DND-41 (cell line): ENCODE measurements around the gene SSTR4.

Source experiments
- ATAC-seq: fragments of 200-7000 bp; cut with Tn5 transposase; 3 replicates; pipeline ENCODE4 v1.9.1; 2021; ENCODE audit warnings: low read depth; ENCODE audit not compliant: insufficient read depth
- DNase-seq: peaks from one replicate; pipeline ENCODE4 v3.0.0-alpha.2; 2020
- H2AFZ ChIP-seq: 2 replicates; pipeline ENCODE4 v1.6.0; 2012; ENCODE audit warnings: low read depth, low read length
- H3K27ac ChIP-seq: 2 replicates; pipeline ENCODE4 v1.5.1; 2012; ENCODE audit warnings: low read length, inconsistent platforms
- H3K27me3 ChIP-seq: fragments of 200-600 bp; sonication (generic); 2 replicates; pipeline ENCODE4 v1.6.0; 2012; ENCODE audit warnings: low read length, mild to moderate bottlenecking, inconsistent platforms; ENCODE audit not compliant: insufficient read depth, poor library complexity
- H3K36me3 ChIP-seq: 2 replicates; pipeline ENCODE4 v1.5.1; 2012; ENCODE audit warnings: low read length, inconsistent platforms; ENCODE audit not compliant: insufficient read depth
- H3K4me1 ChIP-seq: 2 replicates; pipeline ENCODE4 v1.5.1; 2012; ENCODE audit warnings: mild to moderate bottlenecking, low read length; ENCODE audit not compliant: insufficient read depth
- H3K4me2 ChIP-seq: 2 replicates; pipeline ENCODE4 v1.6.0; 2012; ENCODE audit warnings: mild to moderate bottlenecking, moderate library complexity, low read length, inconsistent platforms; ENCODE audit not compliant: insufficient read depth
- H3K4me3 ChIP-seq, 2 experiments: fragments of 200-600 bp in 1 of 2; shearing (Covaris generic) in 1 of 2; 2 replicates each; pipeline ENCODE4 v1.5.1; 2012 to 2016; ENCODE audit warnings: inconsistent platforms in 2 of 2, low read length in 2 of 2, mild to moderate bottlenecking in 2 of 2, low read depth in 1 of 2, moderate library complexity in 1 of 2
- H3K79me2 ChIP-seq: 2 replicates; pipeline ENCODE4 v1.6.0; 2012; ENCODE audit warnings: low read length, inconsistent platforms; ENCODE audit not compliant: insufficient read depth
- H3K9ac ChIP-seq: 2 replicates; pipeline ENCODE4 v1.6.0; 2012; ENCODE audit warnings: low read depth, mild to moderate bottlenecking, inconsistent platforms, low read length, moderate library complexity
- H3K9me3 ChIP-seq: 2 replicates; pipeline ENCODE4 v1.5.1; 2012; ENCODE audit warnings: low read length, moderate library complexity, mild to moderate bottlenecking, inconsistent platforms; ENCODE audit not compliant: insufficient read depth, severe bottlenecking
- H4K20me1 ChIP-seq: 2 replicates; pipeline ENCODE4 v1.6.0; 2012; ENCODE audit warnings: low read length; ENCODE audit not compliant: insufficient read depth
- CTCF ChIP-seq: IDR thresholded peaks from 2 replicates; pipeline ENCODE4 v1.5.1; 2012; ENCODE audit warnings: borderline replicate concordance, low read length, moderate library complexity, mild to moderate bottlenecking; ENCODE audit not compliant: poor library complexity, severe bottlenecking; ENCODE audit errors: extremely low read depth
- EZH2 ChIP-seq: IDR thresholded peaks from 3 replicates; pipeline ENCODE4 v1.6.1; 2012; ENCODE audit warnings: borderline replicate concordance, low read depth, mild to moderate bottlenecking, moderate library complexity, low read length, inconsistent platforms; ENCODE audit not compliant: severe bottlenecking

Gene SSTR4

GRCh38 chr20:23084845-23085365 lies 49.8 kb downstream of the SSTR4 start:
- Histone ChIP-seq H3K36me3 (no peaks in the 10 kb centered on the region), H3K27ac (no peak overlapping the region), H4K20me1 (no peaks in the 10 kb centered on the region), H3K4me1 (peaks cover 10% of the 10 kb centered on the region), H3K4me3 (no peak overlapping the region), H3K4me2 (no peak overlapping the region), H3K9me3 (no peaks in the 10 kb centered on the region), H3K79me2 (no peaks in the 10 kb centered on the region), H3K27me3 (no peaks in the 10 kb centered on the region), H2AFZ (no peak overlapping the region), H3K9ac (no peak overlapping the region)
- DNase-seq (no peak), ATAC-seq (no peak)
- no peak for TF ChIP-seq EZH2
- no peak for TF ChIP-seq CTCF

- Histone ChIP-seq H3K9ac (no peak overlapping the region), H3K9me3 (no peaks in the 10 kb centered on the region), H4K20me1 (no peaks in the 10 kb centered on the region), H3K4me1 (peaks cover 10% of the 10 kb centered on the region), H3K4me3 (no peak overlapping the region), H2AFZ (no peak overlapping the region), H3K27ac (no peak overlapping the region), H3K36me3 (no peaks in the 10 kb centered on the region), H3K27me3 (no peaks in the 10 kb centered on the region), H3K79me2 (no peaks in the 10 kb centered on the region), H3K4me2 (no peak overlapping the region)
- DNase-seq (no peak), ATAC-seq (no peak)
- TF ChIP-seq EZH2 (no peak), CTCF (no peak)
These were observed 50.4 kb downstream of the SSTR4 start for GRCh38 chr20:23085436-23086055.

- Histone ChIP-seq H4K20me1 (no peaks in the 10 kb centered on the region), H3K4me1 (peaks cover 10% of the 10 kb centered on the region), H3K4me2 (no peak within 1 kb of the TSS), H3K27ac (no peak within 1 kb of the TSS), H3K27me3 (no peaks in the 10 kb centered on the region), H3K9me3 (no peaks in the 10 kb centered on the region), H3K9ac (no peak within 1 kb of the TSS), H3K4me3 (no peak within 1 kb of the TSS), H3K36me3 (no peaks in the 10 kb centered on the region), H3K79me2 (no peaks in the 10 kb centered on the region), H2AFZ (no peak within 1 kb of the TSS)
- TF ChIP-seq EZH2 (no peak), CTCF (no peak)
- DNase-seq (peak; percentile 28), ATAC-seq (peak; percentile 63)
These were observed 51.0 kb downstream of the SSTR4 start, which contains the start of gene CD93 for GRCh38 chr20:23086056-23086566. CD93 (minus strand) TSS chr20:23086324; CDS start chr20:23086192, 132 bp downstream.
